Mononuclear cell (primary cell): ENCODE results near the gene RPS3A. TPM values are rescaled to one million over a fixed set of nuclear protein-coding genes. Genes with fewer than 3 reads are reported as not detected.
"Not testable (repeated sequence)": the region's sequence is repeated elsewhere in the genome, so short reads cannot be mapped to it uniquely, and the experiment has no call there.

Experiments used
- H3K27me3 ChIP-seq: 2 replicates; pipeline ENCODE4 v1.6.0; 2011; ENCODE audit warnings: low read length, control low read depth; ENCODE audit not compliant: insufficient read depth
- H3K4me1 ChIP-seq: 2 replicates; pipeline ENCODE4 v1.5.1; 2011; ENCODE audit warnings: mild to moderate bottlenecking, low read length, control low read depth; ENCODE audit not compliant: insufficient read depth
- H3K4me3 ChIP-seq: 2 replicates; pipeline ENCODE4 v1.5.1; 2011; ENCODE audit warnings: mild to moderate bottlenecking, low read length, moderate library complexity
- H3K9me3 ChIP-seq: 2 replicates; pipeline ENCODE4 v1.5.1; 2011; ENCODE audit warnings: low read depth, mild to moderate bottlenecking, control low read depth, low read length
- total RNA-seq: library from RNA; depleted of rRNA; stranded (reverse); fragments of >200 nt; gene quantifications from one replicate; pipeline ENCODE4 v1.2.3, GENCODE V29; 2012

The RPS3A gene
- total RNA-seq, 1 donor: 5,717 TPM

- peaks cover 35% of the 10 kb centered on the region for H3K4me1 ChIP-seq
- H3K9me3 ChIP-seq: no peaks in the 10 kb centered on the region
- H3K27me3 ChIP-seq: no peaks in the 10 kb centered on the region
- peak overlapping the region; percentile 99 for H3K4me3 ChIP-seq
Observed at GRCh38 chr4:151100531-151100930, 1.1 kb downstream of the RPS3A start.

- Histone ChIP-seq H3K4me1 (peaks cover 24% of the 10 kb centered on the region), H3K9me3 (no peaks in the 10 kb centered on the region), H3K27me3 (no peaks in the 10 kb centered on the region), H3K4me3 (no peak overlapping the region)
Observed at GRCh38 chr4:151103758-151104157, 4.3 kb downstream of the RPS3A start.

- no peaks in the 10 kb centered on the region for H3K9me3 ChIP-seq
- H3K4me3 ChIP-seq: no peak overlapping the region
- H3K27me3 ChIP-seq: no peaks in the 10 kb centered on the region
- H3K4me1 ChIP-seq: peaks cover 22% of the 10 kb centered on the region
Observed at GRCh38 chr4:151104621-151105020, 5.2 kb downstream of the RPS3A start.

GRCh38 chr4:151105454-151106032 is 6.1 kb downstream of the RPS3A start:
- Histone ChIP-seq H3K4me1 (peaks cover 14% of the 10 kb centered on the region), H3K27me3 (no peaks in the 10 kb centered on the region), H3K4me3 (no peak overlapping the region), H3K9me3 (no peaks in the 10 kb centered on the region)

- H3K27me3 ChIP-seq: no peaks in the 10 kb centered on the region
- no peaks in the 10 kb centered on the region for H3K9me3 ChIP-seq
- no peaks in the 10 kb centered on the region for H3K4me1 ChIP-seq
- H3K4me3 ChIP-seq: no peak overlapping the region
Observed at GRCh38 chr4:151107063-151107462, 7.6 kb downstream of the RPS3A start.

- Histone ChIP-seq H3K27me3 (no peaks in the 10 kb centered on the region), H3K4me3 (no peak overlapping the region), H3K9me3 (no peaks in the 10 kb centered on the region), H3K4me1 (no peaks in the 10 kb centered on the region)
Observed at GRCh38 chr4:151110236-151110635, 10.8 kb downstream of the RPS3A start.

- no peaks in the 10 kb centered on the region for H3K4me1 ChIP-seq
- no peaks in the 10 kb centered on the region for H3K9me3 ChIP-seq
- no peak overlapping the region for H3K4me3 ChIP-seq
- H3K27me3 ChIP-seq: no peaks in the 10 kb centered on the region
Observed at GRCh38 chr4:151114338-151114737, 14.9 kb downstream of the RPS3A start.

GRCh38 chr4:151114986-151115385 is 15.6 kb downstream of the RPS3A start:
- H3K27me3 ChIP-seq: no peaks in the 10 kb centered on the region
- H3K9me3 ChIP-seq: no peaks in the 10 kb centered on the region
- H3K4me3 ChIP-seq: no peak overlapping the region
- no peaks in the 10 kb centered on the region for H3K4me1 ChIP-seq

- no peaks in the 10 kb centered on the region for H3K4me1 ChIP-seq
- no peaks in the 10 kb centered on the region for H3K27me3 ChIP-seq
- H3K9me3 ChIP-seq: no peaks in the 10 kb centered on the region
- H3K4me3 ChIP-seq: no peak overlapping the region
Observed at GRCh38 chr4:151117371-151117962, 18.0 kb downstream of the RPS3A start.

GRCh38 chr4:151129796-151130195 is 30.4 kb downstream of the RPS3A start:
- Histone ChIP-seq H3K9me3 (no peaks in the 10 kb centered on the region), H3K27me3 (no peaks in the 10 kb centered on the region), H3K4me1 (no peaks in the 10 kb centered on the region), H3K4me3 (no peak overlapping the region)

- H3K4me3 ChIP-seq: no peak overlapping the region
- no peaks in the 10 kb centered on the region for H3K4me1 ChIP-seq
- no peaks in the 10 kb centered on the region for H3K27me3 ChIP-seq
- H3K9me3 ChIP-seq: no peaks in the 10 kb centered on the region
Observed at GRCh38 chr4:151133311-151133710, 33.9 kb downstream of the RPS3A start.

- H3K4me3 ChIP-seq, H3K9me3 ChIP-seq, H3K4me1 ChIP-seq, H3K27me3 ChIP-seq: not testable (repeated sequence)
Observed at GRCh38 chr4:151136048-151136447, 36.6 kb downstream of the RPS3A start.

- H3K9me3 ChIP-seq: no peaks in the 10 kb centered on the region
- no peaks in the 10 kb centered on the region for H3K27me3 ChIP-seq
Observed at GRCh38 chr4:151139814-151140213, 40.4 kb downstream of the RPS3A start.

GRCh38 chr4:151142758-151143157 is 43.3 kb downstream of the RPS3A start:
- no peaks in the 10 kb centered on the region for H3K27me3 ChIP-seq
- no peak overlapping the region for H3K4me3 ChIP-seq
- no peaks in the 10 kb centered on the region for H3K9me3 ChIP-seq
- H3K4me1 ChIP-seq: no peaks in the 10 kb centered on the region

More at GRCh38 chr4:151139814-151140213, 40.4 kb downstream of the RPS3A start:
- no peak overlapping the region for H3K4me3 ChIP-seq
- H3K4me1 ChIP-seq: no peaks in the 10 kb centered on the region

GRCh38 chr4:151143162-151143561 is 43.7 kb downstream of the RPS3A start:
- Histone ChIP-seq H3K4me3 (no peak overlapping the region), H3K9me3 (no peaks in the 10 kb centered on the region), H3K27me3 (no peaks in the 10 kb centered on the region), H3K4me1 (no peaks in the 10 kb centered on the region)

GRCh38 chr4:151143811-151144210 is 44.4 kb downstream of the RPS3A start:
- Histone ChIP-seq H3K27me3 (no peaks in the 10 kb centered on the region), H3K9me3 (no peaks in the 10 kb centered on the region), H3K4me1 (no peaks in the 10 kb centered on the region), H3K4me3 (no peak overlapping the region)
